ENCODE measurements around the gene DIO3. TPM values are rescaled to one million over a fixed set of nuclear protein-coding genes. Genes with fewer than 3 reads are reported as not detected.
"Not testable (repeated sequence)": the region's sequence is repeated elsewhere in the genome, so short reads cannot be mapped to it uniquely, and the experiment has no call there.

The DIO3 gene
- total and polyA plus RNA-seq, 2 donors from 2014 or later = 0.17 to 0.94 TPM

- no peak for TF ChIP-seq CTCF (IDR thresholded peaks at IDR 0.05; ENCODE audit: borderline replicate concordance, extremely low read depth, insufficient read depth)
Observed at GRCh38 chr14:101549154-101549553, 12.1 kb upstream of the DIO3 start.

GRCh38 chr14:101550202-101550912 is 10.9 kb upstream of the DIO3 start:
- H3K9me3 ChIP-seq (ENCODE audit: control insufficient read depth in 2 of 3, insufficient read depth in 1 of 3, low read length in 3 of 3); H3K36me3 ChIP-seq (ENCODE audit: control insufficient read depth in 2 of 3, insufficient read depth in 3 of 3, low read length in 3 of 3); H3K27me3 ChIP-seq (ENCODE audit: control insufficient read depth, insufficient read depth, low read length); H3K4me1 ChIP-seq (ENCODE audit: control insufficient read depth in 2 of 3, insufficient read depth in 2 of 3, low read depth in 1 of 3, low read length in 3 of 3); H3K9ac ChIP-seq (ENCODE audit: low read length in 3 of 3); H3K27ac ChIP-seq (ENCODE audit: low read depth in 2 of 2, low read length in 2 of 2); intact Hi-C loops (cut with DNase I); FAIRE-seq; H3K4me3 ChIP-seq (ENCODE audit: low read length in 3 of 3): not testable (repeated sequence)
- peak in 1 of 5 donors; percentile 7 for DNase-seq

More at GRCh38 chr14:101549154-101549553, 12.1 kb upstream of the DIO3 start:
- intact Hi-C loops (cut with DNase I) = no loop called here
- no peaks in the 10 kb centered on the region for H3K27me3 ChIP-seq (ENCODE audit: control insufficient read depth, insufficient read depth, low read length)
- H3K4me1 ChIP-seq (ENCODE audit: control insufficient read depth in 2 of 3, insufficient read depth in 2 of 3, low read depth in 1 of 3, low read length in 3 of 3) = no peaks in the 10 kb centered on the region
- no peak overlapping the region for H3K4me3 ChIP-seq (ENCODE audit: low read length in 3 of 3)
- FAIRE-seq = no peak
- no peaks in the 10 kb centered on the region for H3K9me3 ChIP-seq (ENCODE audit: control insufficient read depth in 2 of 3, insufficient read depth in 1 of 3, low read length in 3 of 3)
- no peaks in the 10 kb centered on the region for H3K36me3 ChIP-seq (ENCODE audit: control insufficient read depth in 2 of 3, insufficient read depth in 3 of 3, low read length in 3 of 3)
- no peak overlapping the region for H3K27ac ChIP-seq (ENCODE audit: low read depth in 2 of 2, low read length in 2 of 2)
- H3K9ac ChIP-seq (ENCODE audit: low read length in 3 of 3) = no peak overlapping the region
- no peak for DNase-seq

GRCh38 chr14:101551729-101552595 is 9.3 kb upstream of the DIO3 start:
- no peaks in the 10 kb centered on the region for H3K36me3 ChIP-seq (ENCODE audit: control insufficient read depth in 2 of 3, insufficient read depth in 3 of 3, low read length in 3 of 3)
- TF ChIP-seq CTCF (IDR thresholded peaks at IDR 0.05; ENCODE audit: borderline replicate concordance, extremely low read depth, insufficient read depth) = no peak
- DNase-seq (peak in 1 of 5 donors; percentile 59), FAIRE-seq (no peak)
- H3K9ac ChIP-seq (ENCODE audit: low read length in 3 of 3) = no peak overlapping the region
- H3K4me3 ChIP-seq (ENCODE audit: low read length in 3 of 3) = no peak overlapping the region
- peaks cover 4% of the 10 kb centered on the region for H3K27me3 ChIP-seq (ENCODE audit: control insufficient read depth, insufficient read depth, low read length)
- no peak overlapping the region for H3K27ac ChIP-seq (ENCODE audit: low read depth in 2 of 2, low read length in 2 of 2)
- intact Hi-C loops (cut with DNase I) = no loop called here
- H3K4me1 ChIP-seq (ENCODE audit: control insufficient read depth in 2 of 3, insufficient read depth in 2 of 3, low read depth in 1 of 3, low read length in 3 of 3) = no peaks in the 10 kb centered on the region
- peaks cover 0 to 1% (median 0%) of the 10 kb centered on the region in 3 donors for H3K9me3 ChIP-seq (ENCODE audit: control insufficient read depth in 2 of 3, insufficient read depth in 1 of 3, low read length in 3 of 3)

GRCh38 chr14:101552786-101553231 is 8.5 kb upstream of the DIO3 start:
- no peak for FAIRE-seq
- H3K36me3 ChIP-seq (ENCODE audit: control insufficient read depth in 2 of 3, insufficient read depth in 3 of 3, low read length in 3 of 3) = no peaks in the 10 kb centered on the region
- H3K4me1 ChIP-seq (ENCODE audit: control insufficient read depth in 2 of 3, insufficient read depth in 2 of 3, low read depth in 1 of 3, low read length in 3 of 3) = no peaks in the 10 kb centered on the region
- no peak overlapping the region for H3K9ac ChIP-seq (ENCODE audit: low read length in 3 of 3)
- no peak for TF ChIP-seq CTCF (IDR thresholded peaks at IDR 0.05; ENCODE audit: borderline replicate concordance, extremely low read depth, insufficient read depth)
- DNase-seq = no peak
- intact Hi-C loops (cut with DNase I) = no loop called here
- peaks cover 0 to 1% (median 0%) of the 10 kb centered on the region in 3 donors for H3K9me3 ChIP-seq (ENCODE audit: control insufficient read depth in 2 of 3, insufficient read depth in 1 of 3, low read length in 3 of 3)
- no peak overlapping the region for H3K27ac ChIP-seq (ENCODE audit: low read depth in 2 of 2, low read length in 2 of 2)
- no peak overlapping the region for H3K4me3 ChIP-seq (ENCODE audit: low read length in 3 of 3)
- H3K27me3 ChIP-seq (ENCODE audit: control insufficient read depth, insufficient read depth, low read length) = peaks cover 4% of the 10 kb centered on the region
